GM23248 (cell line): ENCODE results near the gene SDF2L1. TPM values are rescaled to one million over a fixed set of nuclear protein-coding genes. Genes with fewer than 3 reads are reported as not detected.
A peak's percentile ranks its signal among the peaks of the same experiment; 100 is the strongest.

Experiments
- DNase-seq: peaks from one replicate; pipeline ENCODE4 v3.0.0-alpha.2; 2015
- H2AFZ ChIP-seq: fragments of 200-600 bp; sonication (generic); 2 replicates; pipeline ENCODE4 v1.6.1; 2016; ENCODE audit warnings: antibody characterized with exemption
- H3F3A ChIP-seq: fragments of 200-600 bp; sonication (generic); 2 replicates; pipeline ENCODE4 v1.6.1; 2016; ENCODE audit warnings: mild to moderate bottlenecking, antibody characterized with exemption, mixed run types; ENCODE audit not compliant: insufficient read depth
- H3K27ac ChIP-seq: fragments of 200-600 bp; sonication (generic); 2 replicates; pipeline ENCODE4 v1.5.1; 2016; ENCODE audit warnings: mild to moderate bottlenecking
- H3K27me3 ChIP-seq: fragments of 200-600 bp; sonication (generic); replicated peaks from 2 replicates; pipeline ENCODE4 v1.6.1; 2016; ENCODE audit warnings: mild to moderate bottlenecking; ENCODE audit not compliant: insufficient read depth
- H3K36me3 ChIP-seq: fragments of 200-600 bp; sonication (generic); 2 replicates; pipeline ENCODE4 v1.6.1; 2016; ENCODE audit warnings: low read depth, mild to moderate bottlenecking
- H3K4me1 ChIP-seq: fragments of 200-600 bp; sonication (generic); 2 replicates; pipeline ENCODE4 v1.6.1; 2016; ENCODE audit warnings: mild to moderate bottlenecking; ENCODE audit not compliant: insufficient read depth
- H3K4me2 ChIP-seq: fragments of 200-600 bp; sonication (generic); one replicate; pipeline ENCODE4 v1.6.1; 2016; ENCODE audit warnings: mild to moderate bottlenecking; ENCODE audit not compliant: unreplicated experiment
- H3K4me3 ChIP-seq: fragments of 200-600 bp; sonication (generic); 2 replicates; pipeline ENCODE4 v1.5.1; 2016; ENCODE audit warnings: mild to moderate bottlenecking
- H3K79me2 ChIP-seq: fragments of 200-600 bp; sonication (generic); 2 replicates; pipeline ENCODE4 v1.6.1; 2016; ENCODE audit warnings: mild to moderate bottlenecking; ENCODE audit not compliant: insufficient read depth
- H3K9ac ChIP-seq: fragments of 200-600 bp; sonication (generic); 2 replicates; pipeline ENCODE4 v1.6.1; 2016; ENCODE audit warnings: mild to moderate bottlenecking
- H3K9me2 ChIP-seq: fragments of 200-600 bp; sonication (generic); 2 replicates; pipeline ENCODE4 v1.6.1; 2016; ENCODE audit warnings: mixed run types, mild to moderate bottlenecking, moderate library complexity; ENCODE audit not compliant: insufficient read depth
- H3K9me3 ChIP-seq: fragments of 200-600 bp; sonication (generic); one replicate; pipeline ENCODE4 v1.6.1; 2017; ENCODE audit warnings: low read depth
- H4K20me1 ChIP-seq: fragments of 200-600 bp; sonication (generic); 2 replicates; pipeline ENCODE4 v1.6.0; 2016; ENCODE audit not compliant: insufficient read depth
- EZH2 ChIP-seq: fragments of 200-600 bp; sonication (generic); IDR thresholded peaks from 2 replicates; pipeline ENCODE4 v1.6.1; 2018; ENCODE audit warnings: antibody characterized with exemption, mild to moderate bottlenecking; ENCODE audit not compliant: insufficient read depth, poor library complexity, severe bottlenecking
- EZH2phosphoT487 ChIP-seq: fragments of 200-600 bp; sonication (generic); IDR thresholded peaks from 2 replicates; pipeline ENCODE4 v1.6.1; 2018; ENCODE audit warnings: antibody characterized with exemption, moderate library complexity, mild to moderate bottlenecking, low read depth; ENCODE audit not compliant: insufficient read depth
- WGBS, 2 experiments: methylation state at CpG; one replicate each; pipeline ENCODE4 v1.1.6; 2015 to 2017; ENCODE audit warnings: low lambda C conversion rate in 2 of 2, low coverage in 1 of 2; ENCODE audit errors: missing lambda C conversion rate in 2 of 2; 5-methylcytosine and 5-hydroxymethylcytosine counted together
- in situ Hi-C: fragments of 300-500 bp; cut with MboI; formaldehyde crosslinking; loops from 2 replicates; pipeline ENCODE4 v1.15.0; 2020
- polyA plus RNA-seq: library from polyadenylated mRNA; unstranded; fragments of >200 nt; fragmentation: Nextera tagmentation; extraction: Ambion mirVana; gene quantifications from 2 replicates; pipeline ENCODE4 v1.2.1, GENCODE V29; 2016
- total RNA-seq: library from RNA; depleted of rRNA; stranded (reverse); fragments of >200 nt; shearing (Covaris generic); gene quantifications from 2 replicates; pipeline ENCODE4 v1.2.3, GENCODE V29; 2014

Gene SDF2L1
- total and polyA plus RNA-seq, 2 experiments from 2014 or later = 33.9 to 37.2 TPM

- DNase-seq = peak; percentile 31
- H3K9me2 ChIP-seq = no peaks in the 10 kb centered on the region
- WGBS, 2 experiments = 75% methylated on average over 24 of the region's 24 CpGs
- H3K4me2 ChIP-seq = no peak overlapping the region
- TF ChIP-seq EZH2phosphoT487 (no peak), EZH2 (no peak)
- H3K4me1 ChIP-seq = no peaks in the 10 kb centered on the region
- H4K20me1 ChIP-seq = no peaks in the 10 kb centered on the region
- no peaks in the 10 kb centered on the region for H3F3A ChIP-seq
- H3K9me3 ChIP-seq = no peaks in the 10 kb centered on the region
- H3K79me2 ChIP-seq = no peaks in the 10 kb centered on the region
- in situ Hi-C loops = no loop called here
- no peaks in the 10 kb centered on the region for H3K27me3 ChIP-seq
- no peak overlapping the region for H2AFZ ChIP-seq
- no peak overlapping the region for H3K4me3 ChIP-seq
- H3K9ac ChIP-seq = no peak overlapping the region
- no peaks in the 10 kb centered on the region for H3K36me3 ChIP-seq
- no peak overlapping the region for H3K27ac ChIP-seq
Measured at GRCh38 chr22:21681566-21682370, 39.7 kb downstream of the SDF2L1 start.

- no peaks in the 10 kb centered on the region for H3K4me1 ChIP-seq
Measured at GRCh38 chr22:21682385-21683175, 40.5 kb downstream of the SDF2L1 start.

GRCh38 chr22:21683401-21683811 lies 41.3 kb downstream of the SDF2L1 start:
- H3K36me3 ChIP-seq = no peaks in the 10 kb centered on the region
- H3F3A ChIP-seq = no peaks in the 10 kb centered on the region
- H3K9ac ChIP-seq = no peak overlapping the region
- no peaks in the 10 kb centered on the region for H3K4me1 ChIP-seq
- H3K9me2 ChIP-seq = no peaks in the 10 kb centered on the region
- H3K79me2 ChIP-seq = no peaks in the 10 kb centered on the region
- DNase-seq = no peak
- no peak overlapping the region for H2AFZ ChIP-seq
- no peaks in the 10 kb centered on the region for H4K20me1 ChIP-seq
- H3K9me3 ChIP-seq = no peaks in the 10 kb centered on the region
- in situ Hi-C loops = no loop called here
- no peak overlapping the region for H3K4me3 ChIP-seq
- TF ChIP-seq EZH2 (no peak), EZH2phosphoT487 (no peak)
- no peaks in the 10 kb centered on the region for H3K27me3 ChIP-seq
- no peak overlapping the region for H3K4me2 ChIP-seq
- H3K27ac ChIP-seq = no peak overlapping the region
- 88 to 89% methylated on average over 7 of the region's 7 CpGs for WGBS, 2 experiments

More at GRCh38 chr22:21682385-21683175, 40.5 kb downstream of the SDF2L1 start:
- H3K27me3 ChIP-seq = no peaks in the 10 kb centered on the region
- H3K36me3 ChIP-seq = no peaks in the 10 kb centered on the region
- in situ Hi-C loops = no loop called here
- H2AFZ ChIP-seq = no peak overlapping the region
- 93 to 99% methylated on average over 19 to 20 of the region's 20 CpGs for WGBS, 2 experiments
- DNase-seq = no peak
- TF ChIP-seq EZH2phosphoT487 (no peak), EZH2 (no peak)
- no peak overlapping the region for H3K27ac ChIP-seq
- H3K9me2 ChIP-seq = no peaks in the 10 kb centered on the region
- no peak overlapping the region for H3K4me2 ChIP-seq
- H3F3A ChIP-seq = no peaks in the 10 kb centered on the region
- no peaks in the 10 kb centered on the region for H4K20me1 ChIP-seq
- H3K9me3 ChIP-seq = no peaks in the 10 kb centered on the region
- no peaks in the 10 kb centered on the region for H3K79me2 ChIP-seq
- H3K4me3 ChIP-seq = no peak overlapping the region
- H3K9ac ChIP-seq = no peak overlapping the region

GRCh38 chr22:21684492-21685163 lies 42.5 kb downstream of the SDF2L1 start:
- in situ Hi-C loops = no loop called here
- no peak overlapping the region for H3K9ac ChIP-seq
- H3K9me3 ChIP-seq = no peaks in the 10 kb centered on the region
- TF ChIP-seq EZH2phosphoT487 (no peak), EZH2 (no peak)
- H3K27ac ChIP-seq = no peak overlapping the region
- H3K27me3 ChIP-seq = no peaks in the 10 kb centered on the region
- H3K4me2 ChIP-seq = no peak overlapping the region
- H4K20me1 ChIP-seq = no peaks in the 10 kb centered on the region
- no peak overlapping the region for H2AFZ ChIP-seq
- no peaks in the 10 kb centered on the region for H3K9me2 ChIP-seq
- no peaks in the 10 kb centered on the region for H3K79me2 ChIP-seq
- DNase-seq = no peak
- H3F3A ChIP-seq = no peaks in the 10 kb centered on the region
- H3K4me3 ChIP-seq = no peak overlapping the region
- H3K36me3 ChIP-seq = no peaks in the 10 kb centered on the region; the same call in 1 of the 2 replicates
- no peaks in the 10 kb centered on the region for H3K4me1 ChIP-seq
- WGBS, 2 experiments = 95 to 96% methylated on average over 19 of the region's 19 CpGs
